GM12878 (cell line): ENCODE results near the gene EFNB2. TPM values are rescaled to one million over a fixed set of nuclear protein-coding genes. Genes with fewer than 3 reads are reported as not detected.

ENCODE experiments used
- ATAC-seq: fragments of 200-7000 bp; cut with Tn5 transposase; 3 replicates; pipeline ENCODE4 v1.9.1; 2020; ENCODE audit warnings: mild to moderate bottlenecking, moderate library complexity
- BruUV-seq: library from RNA; stranded (reverse); fragments of 400-500 nt; replicated peaks from 2 replicates; lab custom pipeline; 2021; lab: Mats Ljungman, UMichigan
- CTCF ChIA-PET: fragments of 300-600 bp; sonication (Branson Sonifier 250); formaldehyde crosslinking; extraction: SDS; loops from one replicate; lab custom pipeline; 2021; ENCODE audit warnings: inconsistent platforms; lab: Yijun Ruan, JAX
- POLR2A ChIA-PET: fragments of 350-600 bp; formaldehyde crosslinking; extraction: SDS; loops from one replicate; lab custom pipeline; 2021; ENCODE audit warnings: inconsistent platforms; lab: Charles Lee
- RAD21 ChIA-PET: fragments of 300-600 bp; sonication (Branson Sonifier 250); formaldehyde crosslinking; loops from one replicate; lab custom pipeline; 2023; ENCODE audit warnings: antibody characterized with exemption; ENCODE audit not compliant: unreplicated experiment; lab: Charles Lee
- SMC1A ChIA-PET: fragments of 300-600 bp; sonication (Branson Sonifier 250); formaldehyde crosslinking; loops from one replicate; lab custom pipeline; 2023; ENCODE audit not compliant: unreplicated experiment, uncharacterized antibody; lab: Charles Lee
- DNase-seq: peaks from one replicate; pipeline ENCODE4 v3.0.0-alpha.2; 2011; ENCODE audit warnings: low read depth, low spot score
- FAIRE-seq: peaks from 3 replicates; lab custom pipeline; 2011; peaks lifted over from hg19 to GRCh38; lab: Jason Lieb, UNC
- H2AFZ ChIP-seq: 2 replicates; pipeline ENCODE4 v1.6.0; 2011; ENCODE audit warnings: low read depth, low read length, control low read depth; ENCODE audit not compliant: control insufficient read depth
- H3K27ac ChIP-seq: 2 replicates; pipeline ENCODE4 v1.5.1; 2011; ENCODE audit warnings: control low read depth; ENCODE audit not compliant: control insufficient read depth, insufficient read depth
- H3K27me3 ChIP-seq, 2 experiments: replicated peaks in 1 of 2; 2 replicates each; pipeline versions ENCODE4 v1.6.0 to v1.6.1; 2011; ENCODE audit warnings: low read length in 1 of 2; ENCODE audit not compliant: control insufficient read depth in 2 of 2, insufficient read depth in 2 of 2
- H3K36me3 ChIP-seq, 2 experiments: 2 replicates each; pipeline ENCODE4 v1.5.1; 2011; ENCODE audit warnings: low read length in 1 of 2; ENCODE audit not compliant: control insufficient read depth in 2 of 2, insufficient read depth in 2 of 2
- H3K4me1 ChIP-seq: 2 replicates; pipeline ENCODE4 v1.6.1; 2011; ENCODE audit warnings: mild to moderate bottlenecking, low read length, moderate library complexity, mixed read lengths; ENCODE audit not compliant: control insufficient read depth, insufficient read depth
- H3K4me2 ChIP-seq: 2 replicates; pipeline ENCODE4 v1.6.0; 2011; ENCODE audit warnings: control low read depth; ENCODE audit not compliant: control insufficient read depth, insufficient read depth
- H3K4me3 ChIP-seq: fragments of 200-600 bp; sonication (generic); 2 replicates; pipeline ENCODE4 v1.5.1; 2016
- H3K79me2 ChIP-seq: 2 replicates; pipeline ENCODE4 v1.6.0; 2011; ENCODE audit warnings: low read length; ENCODE audit not compliant: control insufficient read depth, insufficient read depth
- H3K9ac ChIP-seq: 2 replicates; pipeline ENCODE4 v1.8.0; 2011; ENCODE audit warnings: low read length, control low read depth, mixed read lengths; ENCODE audit not compliant: control insufficient read depth, insufficient read depth
- H3K9me3 ChIP-seq: replicated peaks from 3 replicates; pipeline ENCODE4 v1.5.1; 2011; ENCODE audit warnings: mild to moderate bottlenecking, low read length; ENCODE audit not compliant: control insufficient read depth, insufficient read depth
- H4K20me1 ChIP-seq: 2 replicates; pipeline ENCODE4 v1.6.0; 2011; ENCODE audit not compliant: control insufficient read depth, insufficient read depth
- ASH2L ChIP-seq: fragments of 300-600, 200-600 bp; sonication (generic); IDR thresholded peaks from 2 replicates; pipeline ENCODE4 v1.6.1; 2017; ENCODE audit warnings: low read depth, mild to moderate bottlenecking, borderline replicate concordance
- BCL11A ChIP-seq: IDR thresholded peaks from 2 replicates; pipeline ENCODE4 v1.6.1; 2011; ENCODE audit warnings: low read depth, low read length
- BHLHE40 ChIP-seq, 2 experiments: fragments of 450-650 bp in 1 of 2; IDR thresholded peaks; 2 replicates each; pipeline ENCODE4 v1.6.1; 2011 to 2017; ENCODE audit warnings: low read depth in 2 of 2, borderline replicate concordance in 1 of 2, improper control_type of control experiment in 1 of 2, low read length in 1 of 2, mild to moderate bottlenecking in 1 of 2
- CBX5 ChIP-seq: sonication (generic); IDR thresholded peaks from 2 replicates; pipeline ENCODE4 v1.6.1; 2016; ENCODE audit warnings: low read depth, moderate library complexity, mild to moderate bottlenecking, inconsistent platforms
- CHD2 ChIP-seq: IDR thresholded peaks from 2 replicates; pipeline ENCODE4 v1.6.1; 2011; ENCODE audit warnings: low read depth, low read length, improper control_type of control experiment, borderline replicate concordance
- E2F8 ChIP-seq: fragments of 450-650 bp; IDR thresholded peaks from 2 replicates; pipeline ENCODE4 v1.6.1; 2018; ENCODE audit warnings: mild to moderate bottlenecking, low read depth, moderate library complexity; ENCODE audit not compliant: partially characterized antibody
- ESRRA ChIP-seq: IDR thresholded peaks from 2 replicates; pipeline ENCODE4 v1.6.1; 2012; ENCODE audit warnings: mild to moderate bottlenecking, low read length, improper control_type of control experiment
- ETV6 ChIP-seq, 2 experiments: fragments of 450-650 bp in 1 of 2; IDR thresholded peaks in 1 of 2; conservative IDR thresholded peaks in 1 of 2; 2 replicates each; pipeline ENCODE4 v1.6.1; 2014; ENCODE audit warnings: antibody characterized with exemption in 1 of 2, borderline replicate concordance in 1 of 2, low read depth in 1 of 2, mild to moderate bottlenecking in 1 of 2, moderate library complexity in 1 of 2
- HDAC2 ChIP-seq: fragments of 200-600 bp; sonication (generic); IDR thresholded peaks from 2 replicates; pipeline ENCODE4 v1.6.1; 2017
- IKZF2 ChIP-seq, 2 experiments: fragments of 450-650 bp; IDR thresholded peaks; 2 replicates each; pipeline ENCODE4 v1.6.1; 2017; ENCODE audit warnings: mild to moderate bottlenecking in 2 of 2, moderate library complexity in 2 of 2
- IRF4 ChIP-seq: IDR thresholded peaks from 2 replicates; pipeline ENCODE4 v1.6.1; 2011; ENCODE audit warnings: low read depth, low read length
- KAT2A ChIP-seq: conservative IDR thresholded peaks from 2 replicates; pipeline ENCODE4 v1.6.1; 2011; ENCODE audit warnings: low read depth, low read length; ENCODE audit not compliant: control insufficient read depth
- MEF2B ChIP-seq: fragments of 450-650 bp; IDR thresholded peaks from 2 replicates; pipeline ENCODE4 v1.6.1; 2018; ENCODE audit warnings: mild to moderate bottlenecking, moderate library complexity; ENCODE audit not compliant: partially characterized antibody, poor library complexity, severe bottlenecking
- MYB ChIP-seq: fragments of 150-350 bp; IDR thresholded peaks from 2 replicates; pipeline ENCODE4 v1.6.1; 2014; ENCODE audit warnings: mild to moderate bottlenecking, low read depth, low read length, borderline replicate concordance
- NBN ChIP-seq: fragments of 450-650 bp; IDR thresholded peaks from 2 replicates; pipeline ENCODE4 v1.6.1; 2016
- NR2C2 ChIP-seq: IDR thresholded peaks from 2 replicates; pipeline ENCODE4 v1.6.1; 2011; ENCODE audit warnings: borderline replicate concordance, low read depth; ENCODE audit not compliant: control insufficient read depth, insufficient read length
- PAX8 ChIP-seq: fragments of 450-650 bp; IDR thresholded peaks from 2 replicates; pipeline ENCODE4 v1.6.1; 2017; ENCODE audit warnings: mild to moderate bottlenecking, moderate library complexity
- PML ChIP-seq: IDR thresholded peaks from 2 replicates; pipeline ENCODE4 v1.6.1; 2012; ENCODE audit warnings: low read length, inconsistent platforms
- RBBP5 ChIP-seq: fragments of 200-600 bp; sonication (generic); conservative IDR thresholded peaks from 2 replicates; pipeline ENCODE4 v1.6.1; 2016
- RELA ChIP-seq: fragments of 450-650 bp; IDR thresholded peaks from 2 replicates; pipeline ENCODE4 v1.8.0; 2014; ENCODE audit warnings: borderline replicate concordance; ENCODE audit not compliant: partially characterized antibody
- SP1 ChIP-seq: IDR thresholded peaks from one replicate; pipeline ENCODE4 v1.6.1; 2011; ENCODE audit warnings: low read depth, low read length
- ZNF622 ChIP-seq: fragments of 450-650 bp; IDR thresholded peaks from 2 replicates; pipeline ENCODE4 v1.6.1; 2017; ENCODE audit warnings: mild to moderate bottlenecking, inconsistent platforms
- WGBS: methylation state at CpG from one replicate; pipeline ENCODE4 v1.1.6; 2016; ENCODE audit warnings: low lambda C conversion rate; ENCODE audit not compliant: insufficient replicate concordance, insufficient coverage; ENCODE audit errors: missing lambda C conversion rate; 5-methylcytosine and 5-hydroxymethylcytosine counted together
- in situ Hi-C: fragments of 300-500 bp; cut with MboI; formaldehyde crosslinking; loops from 9 replicates; pipeline ENCODE4 v1.14.3; 2018; ENCODE audit warnings: mixed read lengths
- intact Hi-C: fragments of 100-400 bp; cut with micrococcal nuclease; formaldehyde crosslinking; loops from one replicate; pipeline ENCODE4 v1.14.2; 2022; ENCODE audit not compliant: unreplicated experiment
- polyA plus RNA-seq, 11 experiments: library from polyadenylated mRNA; depleted of rRNA in 4 of 11; unstranded in 6 of 11; stranded (reverse) in 5 of 11; fragments of >200 nt; fragmentation: Nextera tagmentation in 4 of 11; fragmentation: Illumina TruSeq in 1 of 11; extraction: Ambion mirVana in 4 of 11; extraction: Trizol in 1 of 11; gene quantifications; 1 replicate in 1 of 11; 2 replicates in 10 of 11; pipeline versions ENCODE4 v1.2.1 to v1.2.3, GENCODE V29; 2011 to 2016; ENCODE audit warnings: inconsistent platforms in 2 of 11, missing spikeins in 2 of 11, low read depth in 1 of 11
- total RNA-seq, 4 experiments: library from RNA; depleted of rRNA in 3 of 4; stranded (reverse); fragments of >200 nt in 3 of 4; fragmentation: Illumina TruSeq in 1 of 4; extraction: Trizol in 1 of 4; gene quantifications; 2 replicates each; pipeline versions ENCODE4 v1.2.1 to v1.2.3, GENCODE V29; 2013 to 2021

Gene EFNB2
- total and polyA plus RNA-seq, 10 of the 15 experiments (the other 5 are each of a cell fraction or from before 2014, with no cell fraction given): 0.12 to 1.5 (median 0.31) TPM; not detected in 1

GRCh38 chr13:106479929-106480328 lies 55.5 kb downstream of the EFNB2 start (continued):
- TF ChIP-seq RELA (no peak), BHLHE40 (IDR thresholded peaks at IDR 0.05; ENCODE audit: borderline replicate concordance in 1 of 2, low read depth in 2 of 2, low read length in 1 of 2) (no peak), NR2C2 (no peak), BCL11A (no peak), MYB (no peak), ESRRA (no peak), HDAC2 (no peak)
- TF ChIP-seq, all 136 proteins: peak for 0

DNA sequence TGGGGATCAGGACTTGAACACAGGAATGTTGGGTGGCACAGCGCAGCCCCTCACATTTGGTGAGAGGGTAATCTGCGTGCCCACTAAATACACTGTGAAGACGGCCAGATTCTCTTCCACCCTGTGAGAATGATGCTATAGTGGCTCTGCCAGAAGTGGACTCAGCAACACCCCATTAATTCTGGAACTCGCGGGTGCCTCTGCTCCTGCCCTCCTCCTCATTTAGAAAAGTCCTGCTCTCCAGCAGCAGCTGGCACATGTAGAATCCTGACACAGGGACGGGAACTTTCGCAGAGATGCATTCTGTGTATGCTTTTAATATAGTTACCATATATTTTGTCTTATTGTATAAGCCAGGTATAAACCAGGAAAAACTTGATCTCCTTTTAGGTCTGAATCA lies 57.3 kb downstream of the EFNB2 start:
- POLR2A ChIA-PET: no interaction called here
- no peak for ATAC-seq
- TF ChIP-seq E2F8 (no peak), PML (no peak), RBBP5 (no peak), ASH2L (no peak), CBX5 (no peak), NBN (no peak), MEF2B (no peak), SP1 (no peak), PAX8 (no peak), KAT2A (no peak), CHD2 (no peak), ETV6 (conservative IDR thresholded peaks at IDR 0.05 in 1 of 2, IDR thresholded peaks at IDR 0.05 in 1 of 2; ENCODE audit: borderline replicate concordance in 1 of 2, low read depth in 1 of 2) (no peak), IKZF2 (IDR thresholded peaks at IDR 0.05) (no peak), IRF4 (no peak), ZNF622 (no peak)

More for the DNA sequence above, 57.3 kb downstream of the EFNB2 start:
- no peaks in the 10 kb centered on the region for H3K4me1 ChIP-seq
- H3K9me3 ChIP-seq: no peaks in the 10 kb centered on the region
- no peaks in the 10 kb centered on the region for H3K79me2 ChIP-seq
- no peaks in the 10 kb centered on the region for H3K27me3 ChIP-seq
- intact Hi-C loops (no loop called here), in situ Hi-C loops (no loop called here)
- no peak overlapping the region for H3K27ac ChIP-seq
- FAIRE-seq (no peak), DNase-seq (no peak)
- ChIA-PET RAD21 (no interaction called here), SMC1A (no interaction called here), CTCF (no interaction called here)
- 44% methylated on average over 7 of the region's 7 CpGs for WGBS
- no peak overlapping the region for H2AFZ ChIP-seq
- no TSS peak for BruUV-seq
- no peak overlapping the region for H3K4me3 ChIP-seq
- no peak overlapping the region for H3K4me2 ChIP-seq
- H3K36me3 ChIP-seq: no peaks in the 10 kb centered on the region
- no peak overlapping the region for H3K9ac ChIP-seq
- no peaks in the 10 kb centered on the region for H4K20me1 ChIP-seq
